BLaER1 (cell line): ENCODE results near the gene ITIH3.
"Not testable (repeated sequence)": the region's sequence is repeated elsewhere in the genome, so short reads cannot be mapped to it uniquely, and the experiment has no call there.

Experiments used
- H3K27ac ChIP-seq: shearing (Covaris generic); formaldehyde crosslinking; 2 replicates; pipeline ENCODE4 v1.8.1; 2022
- H3K27me3 ChIP-seq: shearing (Covaris generic); formaldehyde crosslinking; 2 replicates; pipeline ENCODE4 v1.8.1; 2022
- H3K36me3 ChIP-seq: shearing (Covaris generic); formaldehyde crosslinking; 2 replicates; pipeline ENCODE4 v1.8.1; 2022
- H3K4me1 ChIP-seq: shearing (Covaris generic); formaldehyde crosslinking; 2 replicates; pipeline ENCODE4 v1.8.1; 2022
- H3K4me2 ChIP-seq: shearing (Covaris generic); formaldehyde crosslinking; 2 replicates; pipeline ENCODE4 v1.8.1; 2022
- H3K4me3 ChIP-seq: shearing (Covaris generic); formaldehyde crosslinking; 2 replicates; pipeline ENCODE4 v1.8.1; 2022
- H3K9ac ChIP-seq: shearing (Covaris generic); formaldehyde crosslinking; 2 replicates; pipeline ENCODE4 v1.8.1; 2022
- H3K9me3 ChIP-seq: shearing (Covaris generic); formaldehyde crosslinking; 2 replicates; pipeline ENCODE4 v1.8.1; 2022
- H4K20me1 ChIP-seq: shearing (Covaris generic); formaldehyde crosslinking; 2 replicates; pipeline ENCODE4 v1.8.1; 2022
- Cebpa-rat ChIP-seq: shearing (Covaris generic); IDR thresholded peaks from 2 replicates; pipeline ENCODE4 v1.8.1; 2022

The ITIH3 gene

DNA sequence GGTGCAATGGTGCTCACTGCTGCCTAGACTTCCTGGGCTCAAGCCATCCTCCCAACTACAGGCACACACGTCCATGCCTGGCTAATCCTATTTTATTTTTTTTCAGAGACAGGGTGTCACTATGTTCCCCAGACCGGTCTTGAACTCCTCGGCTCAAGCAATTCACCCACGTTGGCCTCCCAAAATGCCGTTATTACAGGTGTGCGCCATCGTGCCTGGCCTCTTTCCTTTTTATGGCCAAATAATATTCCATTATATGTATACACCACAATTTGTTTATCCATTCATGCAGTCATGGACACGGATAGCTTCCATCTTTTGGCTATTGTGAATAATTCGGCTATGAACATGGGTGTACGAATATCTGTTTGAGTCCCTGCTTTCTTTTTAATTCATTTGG lies 22.9 kb upstream of the ITIH3 start:
- no peak overlapping the region for H3K4me3 ChIP-seq

GRCh38 chr3:52773361-52774065 lies 21.1 kb upstream of the ITIH3 start:
- Histone ChIP-seq H3K4me3 (no peak overlapping the region), H3K9ac (no peak overlapping the region), H3K36me3 (peaks cover under 1% of the 10 kb centered on the region; the same call in 1 of the 2 replicates), H3K27me3 (no peaks in the 10 kb centered on the region), H3K9me3 (no peaks in the 10 kb centered on the region), H3K4me1 (peaks cover 34% of the 10 kb centered on the region), H4K20me1 (no peaks in the 10 kb centered on the region), H3K4me2 (no peak overlapping the region), H3K27ac (no peak overlapping the region)
- no peak for TF ChIP-seq Cebpa-rat

More for the DNA sequence above, 22.9 kb upstream of the ITIH3 start:
- H3K9me3 ChIP-seq, result no peaks in the 10 kb centered on the region
- peaks cover 17% of the 10 kb centered on the region for H3K36me3 ChIP-seq
- H3K27me3 ChIP-seq, result no peaks in the 10 kb centered on the region
- H3K27ac ChIP-seq, result peak overlapping the region; percentile 80; the same call in 1 of the 2 replicates
- H3K9ac ChIP-seq, result no peak overlapping the region
- H3K4me2 ChIP-seq, result peak overlapping the region; percentile 92
- TF ChIP-seq Cebpa-rat, result no peak
- H3K4me1 ChIP-seq, result peaks cover 28% of the 10 kb centered on the region
- no peaks in the 10 kb centered on the region for H4K20me1 ChIP-seq

DNA sequence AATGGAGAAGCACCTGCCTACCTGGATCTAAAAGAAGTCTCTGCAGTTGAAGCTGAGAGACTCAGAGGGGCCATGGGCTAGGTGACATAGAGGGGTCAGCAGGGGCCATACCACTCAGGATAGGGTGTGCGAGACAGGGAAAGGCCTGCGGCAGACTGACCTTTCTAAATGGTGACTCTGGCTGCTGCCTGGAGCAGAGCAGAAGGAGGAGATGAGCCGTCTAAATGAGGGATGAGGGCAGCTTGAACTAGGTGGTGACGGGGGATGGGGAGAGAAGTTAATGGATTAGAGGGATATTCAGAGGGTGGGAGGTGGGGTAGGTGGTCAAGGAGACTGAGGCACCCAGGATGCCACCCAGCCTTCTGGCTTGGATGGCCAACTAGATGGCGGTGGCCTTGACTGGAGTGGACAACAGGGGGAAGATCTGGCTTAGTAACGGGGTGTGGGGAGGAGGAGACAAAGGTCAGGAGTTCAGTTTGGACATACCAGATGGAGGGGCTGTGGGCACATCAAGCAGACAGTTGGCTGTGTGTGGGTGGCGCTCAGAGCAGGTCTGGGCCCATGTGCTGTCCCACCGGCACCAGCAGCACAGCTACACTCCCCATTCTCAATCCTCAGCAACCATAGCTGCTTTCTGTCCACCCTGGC lies 20.4 kb upstream of the ITIH3 start:
- H3K4me1 ChIP-seq, result peaks cover 33% of the 10 kb centered on the region
- TF ChIP-seq Cebpa-rat, result no peak
- H3K4me2 ChIP-seq, result no peak overlapping the region
- H3K36me3 ChIP-seq, result no peaks in the 10 kb centered on the region
- no peaks in the 10 kb centered on the region for H3K9me3 ChIP-seq
- no peaks in the 10 kb centered on the region for H4K20me1 ChIP-seq
- no peak overlapping the region for H3K4me3 ChIP-seq
- no peak overlapping the region for H3K27ac ChIP-seq
- no peaks in the 10 kb centered on the region for H3K27me3 ChIP-seq
- H3K9ac ChIP-seq, result no peak overlapping the region

DNA sequence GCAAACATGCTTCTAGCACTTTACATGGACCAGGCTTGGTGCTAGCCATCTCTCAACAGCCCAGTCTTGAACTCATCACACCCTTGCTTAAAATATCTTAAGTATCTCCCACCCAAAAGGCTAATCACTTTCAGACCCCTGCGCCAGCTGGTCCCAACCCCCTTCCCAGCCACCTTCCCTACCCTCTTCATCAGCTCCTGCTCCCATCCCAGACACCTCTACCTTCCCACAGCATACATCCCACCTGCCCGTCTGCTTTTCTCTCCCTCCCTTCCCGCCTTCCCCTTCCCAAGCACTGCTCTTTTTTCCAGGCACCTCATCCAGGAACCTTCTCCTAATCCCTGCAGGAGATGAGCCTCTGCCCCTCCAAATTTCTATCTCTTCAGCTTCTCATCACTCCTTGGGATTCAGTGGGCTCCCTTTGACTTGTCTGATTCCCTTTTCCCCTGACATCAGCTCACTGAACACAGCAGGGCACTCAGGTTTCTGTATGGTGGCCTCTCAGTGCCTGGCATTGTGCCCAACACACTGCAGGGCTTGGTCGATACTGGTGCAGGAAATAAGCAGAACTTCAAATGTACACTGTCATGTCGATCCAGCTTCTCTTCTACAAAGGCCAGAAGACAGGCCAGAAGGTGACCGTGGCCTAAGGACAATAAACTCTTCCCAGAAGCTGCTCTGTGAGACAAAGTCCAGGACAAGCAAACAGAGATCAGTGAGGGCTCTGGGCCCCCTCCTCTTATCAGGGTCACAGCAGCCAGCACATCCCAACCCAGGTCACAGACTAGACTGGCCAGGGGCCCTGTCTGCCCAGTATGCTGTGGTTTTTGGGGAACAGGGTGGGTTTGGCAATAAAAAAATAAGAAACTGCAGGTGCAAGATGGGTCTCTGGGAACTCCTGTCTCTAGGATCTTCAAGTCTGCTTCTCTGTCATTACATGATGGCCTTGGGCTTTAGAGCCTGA lies 19.4 kb upstream of the ITIH3 start:
- no peak for TF ChIP-seq Cebpa-rat
- Histone ChIP-seq H3K4me1 (peaks cover 33% of the 10 kb centered on the region), H3K27me3 (no peaks in the 10 kb centered on the region), H3K27ac (no peak overlapping the region), H3K4me2 (no peak overlapping the region), H3K9ac (no peak overlapping the region), H3K36me3 (no peaks in the 10 kb centered on the region), H4K20me1 (no peaks in the 10 kb centered on the region), H3K9me3 (no peaks in the 10 kb centered on the region), H3K4me3 (no peak overlapping the region)

GRCh38 chr3:52775877-52776276 lies 18.7 kb upstream of the ITIH3 start:
- Histone ChIP-seq H3K4me1 (peaks cover 36% of the 10 kb centered on the region), H3K4me2 (no peak overlapping the region), H3K27ac (no peak overlapping the region; the same call in 1 of the 2 replicates), H3K9me3 (no peaks in the 10 kb centered on the region), H3K27me3 (no peaks in the 10 kb centered on the region), H3K4me3 (no peak overlapping the region), H3K36me3 (no peaks in the 10 kb centered on the region), H3K9ac (no peak overlapping the region), H4K20me1 (no peaks in the 10 kb centered on the region)
- no peak for TF ChIP-seq Cebpa-rat

DNA sequence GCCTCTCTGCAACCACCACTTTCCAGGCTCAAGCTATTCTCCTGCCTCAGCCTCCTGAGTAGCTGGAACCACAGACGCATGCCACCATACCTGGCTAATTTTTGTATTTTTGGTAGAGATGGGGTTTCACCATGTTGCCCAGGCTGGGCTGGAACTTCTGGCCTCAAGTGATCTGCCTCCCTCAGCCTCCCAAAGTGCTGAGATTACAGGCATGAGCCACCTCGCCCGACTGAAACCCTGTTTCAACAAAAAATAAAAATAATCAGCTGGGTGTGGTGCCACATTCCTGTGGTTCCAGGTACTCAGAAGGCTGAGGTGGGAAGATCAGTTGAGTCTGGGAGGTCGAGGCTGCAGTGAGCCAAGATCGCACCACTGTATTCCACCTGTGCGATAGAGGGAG lies 18.1 kb upstream of the ITIH3 start:
- peaks cover 32% of the 10 kb centered on the region for H3K4me1 ChIP-seq
- H4K20me1 ChIP-seq, H3K9ac ChIP-seq, H3K4me3 ChIP-seq, H3K27me3 ChIP-seq, H3K4me2 ChIP-seq, H3K36me3 ChIP-seq, H3K9me3 ChIP-seq, H3K27ac ChIP-seq: not testable (repeated sequence)

DNA sequence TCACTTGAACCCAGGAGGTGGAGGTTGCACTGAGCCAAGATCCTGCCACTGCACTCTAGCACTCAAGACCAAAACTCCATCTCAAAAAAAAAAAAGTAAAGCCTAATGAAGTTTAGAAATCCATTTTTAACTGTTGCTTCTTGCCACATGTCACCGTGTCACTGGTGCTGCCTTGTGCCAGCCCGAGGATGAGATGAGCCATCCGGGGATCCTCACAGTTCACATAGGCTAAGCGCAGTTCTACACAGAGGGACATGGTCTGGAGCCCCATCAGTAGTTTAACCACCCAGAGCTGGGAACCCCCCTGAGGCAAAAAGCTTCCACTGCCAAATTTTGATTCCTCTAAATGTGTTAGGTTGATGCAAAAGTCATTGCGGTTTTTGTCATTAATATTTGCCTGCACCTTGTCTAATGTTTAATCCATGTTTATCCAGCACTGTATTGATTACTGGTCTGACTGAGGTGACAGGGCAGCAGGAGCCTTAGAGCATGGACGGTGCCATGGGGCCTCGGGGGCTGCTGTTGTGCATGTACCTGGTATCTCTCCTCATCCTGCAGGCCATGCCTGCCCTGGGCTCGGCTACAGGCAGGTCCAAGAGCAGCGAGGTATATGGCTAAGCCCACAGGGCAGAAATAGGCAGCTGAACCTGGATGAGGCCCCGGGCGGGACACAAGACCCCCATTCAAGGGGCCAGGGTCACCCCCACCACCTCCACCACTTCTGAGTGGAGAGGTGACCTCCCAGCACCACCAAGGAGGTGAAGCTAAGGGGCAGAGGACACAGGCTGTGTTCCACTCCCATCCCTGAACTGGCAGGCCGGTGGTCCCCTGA lies 17.3 kb upstream of the ITIH3 start, which contains the start of gene ITIH1:
ITIH1 (plus strand) TSS at position 473 of the 832 bp plus-strand sequence; CDS start at position 490, 17 bp downstream.
- Histone ChIP-seq H3K36me3 (no peaks in the 10 kb centered on the region), H3K4me2 (no peak within 1 kb of the TSS), H3K27me3 (no peaks in the 10 kb centered on the region), H3K4me3 (no peak within 1 kb of the TSS), H3K9ac (no peak within 1 kb of the TSS), H4K20me1 (no peaks in the 10 kb centered on the region), H3K27ac (0 out of 2 replicates have a peak within 1 kb of the TSS, but pooled peaks have one; percentile 22), H3K4me1 (peaks cover 36% of the 10 kb centered on the region), H3K9me3 (no peaks in the 10 kb centered on the region)
- no peak for TF ChIP-seq Cebpa-rat

GRCh38 chr3:52777959-52778805 lies 16.4 kb upstream of the ITIH3 start:
- H3K4me3 ChIP-seq, result no peak overlapping the region
- TF ChIP-seq Cebpa-rat, result no peak
- H3K9ac ChIP-seq, result no peak overlapping the region
- no peaks in the 10 kb centered on the region for H3K27me3 ChIP-seq
- H3K36me3 ChIP-seq, result no peaks in the 10 kb centered on the region
- 0 out of 2 replicates have a peak overlapping the region, but pooled peaks have one; percentile 22 for H3K27ac ChIP-seq
- no peaks in the 10 kb centered on the region for H4K20me1 ChIP-seq
- H3K9me3 ChIP-seq, result no peaks in the 10 kb centered on the region
- H3K4me1 ChIP-seq, result peaks cover 36% of the 10 kb centered on the region
- H3K4me2 ChIP-seq, result no peak overlapping the region
